NCI-H1930 (cell line): ENCODE data around the gene SLC47A2.

Source experiments
- DNase-seq, 2 experiments: peaks; one replicate each; lab custom pipeline; 2025; lab: John Stamatoyannopoulos, UW

Gene SLC47A2

DNA sequence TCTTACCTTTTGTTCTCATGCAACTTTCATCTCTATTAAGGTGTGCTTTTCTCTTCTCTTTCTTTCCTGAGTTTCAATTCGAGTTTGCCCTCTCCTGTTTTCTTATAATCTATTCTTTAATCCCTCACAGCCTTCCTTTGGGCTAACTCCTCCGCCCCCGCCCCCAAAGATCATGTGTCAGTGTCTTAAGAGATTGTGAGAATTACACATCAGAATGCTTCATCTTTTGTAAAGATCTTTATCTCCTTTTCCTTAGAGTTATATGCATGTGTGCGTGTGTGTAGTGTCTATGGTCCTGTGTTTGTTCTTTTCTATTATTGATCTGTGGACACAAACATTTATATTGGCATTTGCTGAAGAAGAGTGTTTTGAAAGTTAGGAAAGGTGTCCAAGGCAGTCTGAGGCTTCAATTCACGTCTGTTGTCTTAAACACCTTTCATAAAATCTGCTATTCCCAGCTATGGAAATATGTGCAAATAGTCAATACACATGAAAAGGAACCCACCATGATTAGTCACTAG is 74.0 kb downstream of the SLC47A2 start:
- no peak for DNase-seq

DNA sequence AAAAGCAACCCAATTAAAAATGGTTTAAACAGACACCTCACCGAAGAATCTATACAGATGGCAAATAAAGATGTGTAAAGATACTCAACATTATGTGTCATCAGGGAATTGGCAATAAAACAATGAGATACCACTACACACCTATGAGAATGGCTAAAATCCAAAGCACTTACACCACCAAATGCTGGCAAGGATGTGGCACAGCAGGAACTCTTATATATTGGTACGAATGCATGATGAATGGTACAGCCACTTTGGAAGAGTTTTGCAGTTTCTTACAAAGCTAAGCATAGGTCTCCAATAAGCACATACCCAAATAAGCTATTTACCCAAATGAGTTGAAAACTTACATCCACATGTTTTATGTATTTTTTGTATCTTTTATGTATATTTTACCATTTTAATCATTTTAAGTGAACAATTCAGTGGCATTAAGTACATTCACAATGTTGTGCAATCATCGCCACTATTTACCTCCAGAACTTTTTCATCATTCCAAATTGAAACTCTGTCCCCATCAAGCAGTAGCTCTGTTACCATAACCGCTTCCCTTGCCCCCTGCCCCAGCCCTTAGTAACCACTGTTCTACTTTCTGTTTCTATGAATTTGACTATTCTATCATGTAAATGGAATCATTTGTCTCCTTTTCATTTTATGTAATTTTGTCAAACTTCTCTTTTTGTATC is 74.6 kb downstream of the SLC47A2 start:
- DNase-seq = no peak

DNA sequence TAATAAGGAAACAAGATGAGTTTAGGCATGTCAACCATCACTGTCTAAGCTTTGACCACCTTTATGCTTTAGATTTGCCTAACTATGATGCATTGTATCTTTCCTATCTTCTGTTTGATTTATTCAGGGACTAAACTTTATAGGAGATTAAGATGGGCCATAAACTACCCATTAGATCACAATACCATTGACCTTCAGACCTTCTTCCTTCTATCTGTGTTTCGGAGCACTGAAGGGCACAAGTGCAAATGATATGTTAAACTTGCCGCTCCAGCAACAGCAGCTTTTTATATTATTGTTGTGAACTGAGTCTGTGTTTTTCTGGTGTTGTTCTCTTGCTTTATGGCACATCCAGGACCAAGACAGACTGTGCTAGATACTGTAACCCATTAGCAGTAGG is 84.5 kb downstream of the SLC47A2 start:
- no peak for DNase-seq

DNA sequence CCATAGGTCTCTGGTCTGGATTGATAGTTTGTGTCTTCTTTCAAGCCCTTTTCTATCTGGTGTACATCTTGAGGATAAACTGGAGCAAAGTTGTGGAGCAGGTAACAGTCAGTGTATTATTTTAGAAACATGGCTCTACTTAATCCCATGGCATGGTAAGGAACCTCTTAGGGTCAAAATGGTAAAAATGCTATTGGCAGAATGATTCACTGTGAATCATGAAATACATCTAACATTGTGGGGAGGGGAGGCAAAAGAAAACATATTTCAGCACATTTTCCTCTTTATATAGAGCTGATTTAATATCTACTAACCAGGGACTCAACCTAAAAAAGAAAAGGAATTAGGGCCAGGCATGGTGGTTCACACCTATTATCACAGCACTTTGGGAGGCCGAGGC is 85.7 kb downstream of the SLC47A2 start:
- DNase-seq = no peak

DNA sequence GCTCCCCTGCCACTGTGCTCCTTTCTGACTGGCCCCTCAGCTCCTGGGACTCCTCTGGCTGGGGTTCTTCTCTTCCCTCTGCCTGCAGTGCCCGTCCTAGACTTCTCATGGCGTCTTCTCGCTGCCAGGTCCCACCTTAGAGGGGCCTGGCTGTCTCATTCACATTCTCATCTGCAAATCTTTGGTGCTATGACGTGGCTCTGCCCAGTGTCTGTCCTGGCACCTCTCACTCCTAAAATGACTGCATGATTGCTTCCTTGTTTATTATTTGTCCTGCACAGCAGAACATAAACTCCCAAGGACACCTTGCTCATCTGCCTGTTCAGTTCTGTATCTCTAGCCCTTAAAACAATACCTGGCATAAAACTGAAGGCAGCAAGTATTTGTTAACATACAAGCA is 86.3 kb downstream of the SLC47A2 start:
- DNase-seq = no peak

DNA sequence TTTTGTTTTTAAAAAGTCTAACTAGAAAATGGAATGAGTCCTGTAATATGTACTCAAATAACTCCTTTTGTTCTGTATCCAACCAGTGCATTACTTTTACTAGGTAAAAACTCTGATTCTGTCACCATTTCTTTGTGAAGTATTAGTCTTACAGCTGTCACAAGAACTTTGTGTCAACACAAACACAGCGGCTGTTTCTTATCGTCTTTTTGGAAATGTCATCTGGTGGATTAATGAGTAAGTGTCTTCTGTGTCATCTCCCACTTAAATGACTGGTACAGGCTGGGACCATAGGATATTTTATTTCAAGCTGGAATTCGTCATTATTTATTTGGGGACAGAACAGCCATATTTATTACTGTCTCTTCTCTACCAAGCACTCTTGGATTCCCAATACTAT is 86.9 kb downstream of the SLC47A2 start:
- DNase-seq = no peak
